Suprapubic skin (tissue), 4 donors: ENCODE measurements around the gene ATL1.

Source experiments
- POLR2A ChIP-seq, 2 donors: fragments of 450-650 bp; IDR thresholded peaks; one replicate each; pipeline ENCODE4 v1.6.1; 2017; ENCODE audit warnings: antibody characterized with exemption in 2 of 2, mild to moderate bottlenecking in 2 of 2, moderate library complexity in 2 of 2
- POLR2AphosphoS5 ChIP-seq, 3 donors: sonication (generic); formaldehyde crosslinking; IDR thresholded peaks; one replicate each; pipeline ENCODE4 v1.6.1; 2017; ENCODE audit warnings: antibody characterized with exemption in 3 of 3
- TF ChIP-seq, protein P1 (sequence below), 2 donors: fragments of 200-600 bp in 1 of 2; fragments of 450-650 bp in 1 of 2; sonication (generic) in 1 of 2; IDR thresholded peaks; one replicate each; pipeline ENCODE4 v1.5.1; 2016 to 2019; ENCODE audit warnings: antibody characterized with exemption in 2 of 2, mild to moderate bottlenecking in 1 of 2, moderate library complexity in 1 of 2

DNA sequence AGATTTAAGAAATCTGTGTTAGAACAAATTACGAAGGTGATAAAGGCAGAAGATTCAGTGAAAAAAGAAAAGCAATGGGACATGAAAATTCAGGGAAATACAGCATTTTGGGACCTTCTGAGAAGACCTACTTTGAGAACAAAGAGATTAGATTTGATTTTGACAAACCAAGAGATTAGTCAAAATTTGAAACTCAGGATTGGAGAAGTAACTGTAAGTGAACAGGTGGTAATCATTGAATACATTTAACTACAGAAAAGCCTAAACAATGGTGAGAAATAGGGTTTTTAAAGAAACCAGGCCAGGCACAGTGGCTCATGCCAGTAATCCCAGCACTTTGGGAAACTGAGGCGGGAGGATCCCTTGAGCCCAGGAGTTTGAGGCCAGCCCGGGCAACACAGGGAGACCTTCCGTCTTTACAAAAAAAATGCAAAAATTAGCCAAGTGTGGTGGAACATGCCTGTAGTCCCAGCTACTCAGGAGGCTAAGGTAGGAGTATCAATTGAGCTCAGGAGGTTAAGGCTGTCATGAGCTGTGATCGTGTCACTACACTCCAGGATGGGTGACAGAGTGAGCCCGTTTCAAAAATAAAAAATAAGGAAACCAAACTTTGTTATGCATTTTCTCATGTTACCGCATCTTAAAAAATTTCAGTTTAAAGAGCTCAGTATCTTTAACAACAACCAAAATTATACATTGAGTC, 117.0 kb downstream of the ATL1 start:
- TF ChIP-seq POLR2A (IDR thresholded peaks at IDR 0.05) (no peak), POLR2AphosphoS5 (IDR thresholded peaks at IDR 0.05) (no peak)
- TF ChIP-seq, protein P1, sequence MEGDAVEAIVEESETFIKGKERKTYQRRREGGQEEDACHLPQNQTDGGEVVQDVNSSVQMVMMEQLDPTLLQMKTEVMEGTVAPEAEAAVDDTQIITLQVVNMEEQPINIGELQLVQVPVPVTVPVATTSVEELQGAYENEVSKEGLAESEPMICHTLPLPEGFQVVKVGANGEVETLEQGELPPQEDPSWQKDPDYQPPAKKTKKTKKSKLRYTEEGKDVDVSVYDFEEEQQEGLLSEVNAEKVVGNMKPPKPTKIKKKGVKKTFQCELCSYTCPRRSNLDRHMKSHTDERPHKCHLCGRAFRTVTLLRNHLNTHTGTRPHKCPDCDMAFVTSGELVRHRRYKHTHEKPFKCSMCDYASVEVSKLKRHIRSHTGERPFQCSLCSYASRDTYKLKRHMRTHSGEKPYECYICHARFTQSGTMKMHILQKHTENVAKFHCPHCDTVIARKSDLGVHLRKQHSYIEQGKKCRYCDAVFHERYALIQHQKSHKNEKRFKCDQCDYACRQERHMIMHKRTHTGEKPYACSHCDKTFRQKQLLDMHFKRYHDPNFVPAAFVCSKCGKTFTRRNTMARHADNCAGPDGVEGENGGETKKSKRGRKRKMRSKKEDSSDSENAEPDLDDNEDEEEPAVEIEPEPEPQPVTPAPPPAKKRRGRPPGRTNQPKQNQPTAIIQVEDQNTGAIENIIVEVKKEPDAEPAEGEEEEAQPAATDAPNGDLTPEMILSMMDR (IDR thresholded peaks at IDR 0.05) = no peak
